H54 (cell line): ENCODE measurements around the gene ERICH4.
"Not testable (repeated sequence)": the region's sequence is repeated elsewhere in the genome, so short reads cannot be mapped to it uniquely, and the experiment has no call there.

Source experiments
- DNase-seq: peaks from one replicate; pipeline ENCODE4 v3.0.0; 2011; ENCODE audit warnings: low spot score, mixed read lengths; ENCODE audit not compliant: insufficient read length
- FAIRE-seq: peaks from 3 replicates; lab custom pipeline; 2011; peaks lifted over from hg19 to GRCh38; lab: Jason Lieb, UNC
- POLR2A ChIP-seq: IDR thresholded peaks from 2 replicates; pipeline ENCODE4 v1.6.1; 2011; ENCODE audit warnings: low read depth, mild to moderate bottlenecking, low read length

Gene ERICH4

GRCh38 chr19:41424335-41425173 is 18.4 kb upstream of the ERICH4 start:
- DNase-seq, result no peak
- no peak for FAIRE-seq
- no peak for TF ChIP-seq POLR2A

GRCh38 chr19:41425174-41426115 is 17.5 kb upstream of the ERICH4 start:
- DNase-seq (no peak), FAIRE-seq (no peak)
- no peak for TF ChIP-seq POLR2A

GRCh38 chr19:41426116-41426841 is 16.7 kb upstream of the ERICH4 start:
- FAIRE-seq, result no peak
- no peak for TF ChIP-seq POLR2A
- DNase-seq, result no peak

GRCh38 chr19:41426952-41427646 is 15.9 kb upstream of the ERICH4 start, which contains the start of gene B3GNT8:
Gene B3GNT8, minus strand, starts transcription at chr19:41427374. Its CDS starts 596 bp downstream, at chr19:41426778.
- DNase-seq (no peak), FAIRE-seq (no peak)
- TF ChIP-seq POLR2A, result no peak

GRCh38 chr19:41427647-41428480 is 15.1 kb upstream of the ERICH4 start:
- FAIRE-seq (no peak), DNase-seq (no peak)
- TF ChIP-seq POLR2A, result no peak

GRCh38 chr19:41428481-41428859 is 14.5 kb upstream of the ERICH4 start:
- FAIRE-seq (no peak), DNase-seq (no peak)
- TF ChIP-seq POLR2A, result no peak

GRCh38 chr19:41430922-41431321 is 12.0 kb upstream of the ERICH4 start:
- DNase-seq (no peak), FAIRE-seq (no peak)
- no peak for TF ChIP-seq POLR2A

GRCh38 chr19:41431426-41432386 is 11.2 kb upstream of the ERICH4 start:
- no peak for TF ChIP-seq POLR2A
- DNase-seq (no peak), FAIRE-seq (no peak)

GRCh38 chr19:41433171-41433570 is 9.8 kb upstream of the ERICH4 start:
- FAIRE-seq (no peak), DNase-seq (no peak)
- no peak for TF ChIP-seq POLR2A

- DNase-seq (no peak), FAIRE-seq (no peak)
- TF ChIP-seq POLR2A, result no peak
Observed at GRCh38 chr19:41434450-41434849, 8.5 kb upstream of the ERICH4 start.

- FAIRE-seq, DNase-seq: not testable (repeated sequence)
Observed at GRCh38 chr19:41435376-41435775, 7.6 kb upstream of the ERICH4 start.
